ENCODE measurements around the gene TNFSF12.

Gene TNFSF12

GRCh38 chr17:7538891-7539545, 9.8 kb upstream of the TNFSF12 start:
- H3K27ac ChIP-seq: no peak overlapping the region
- no peak overlapping the region for H3K4me3 ChIP-seq

GRCh38 chr17:7541074-7541621, 7.7 kb upstream of the TNFSF12 start:
- no peak overlapping the region for H3K4me3 ChIP-seq
- H3K27ac ChIP-seq: no peak overlapping the region

GRCh38 chr17:7544911-7545310, 3.9 kb upstream of the TNFSF12 start:
- Histone ChIP-seq H3K4me3 (no peak overlapping the region), H3K27ac (no peak overlapping the region)

- Histone ChIP-seq H3K4me3 (peak overlapping the region; percentile 36 to 67 (median 54)), H3K27ac (peak overlapping the region; percentile 64 to 99 (median 92))
Observed at GRCh38 chr17:7549401-7550055, 670 bp downstream of the TNFSF12 start.

- peak overlapping the region in 13 of 21 experiments; percentile 18 to 99 (median 92) for H3K27ac ChIP-seq
- no peak overlapping the region for H3K4me3 ChIP-seq
Observed at GRCh38 chr17:7550344-7550743, 1.5 kb downstream of the TNFSF12 start.

- Histone ChIP-seq H3K27ac (peak overlapping the region in 9 of 21 experiments; percentile 2 to 93 (median 55)), H3K4me3 (no peak overlapping the region)
Observed at GRCh38 chr17:7551396-7551795, 2.5 kb downstream of the TNFSF12 start.

GRCh38 chr17:7552621-7553051, 3.8 kb downstream of the TNFSF12 start:
- H3K27ac ChIP-seq: peak overlapping the region in 14 of 21 experiments; percentile 34 to 80 (median 58)

GRCh38 chr17:7553356-7553755, 4.5 kb downstream of the TNFSF12 start:
- Histone ChIP-seq H3K27ac (peak overlapping the region in 17 of 21 experiments; percentile 10 to 87 (median 61)), H3K4me3 (no peak overlapping the region)

More at GRCh38 chr17:7552621-7553051, 3.8 kb downstream of the TNFSF12 start:
- no peak overlapping the region for H3K4me3 ChIP-seq

GRCh38 chr17:7555320-7555948, 6.6 kb downstream of the TNFSF12 start:
- H3K27ac ChIP-seq: peak overlapping the region in 1 of 21 experiments; percentile 18
- no peak overlapping the region for H3K4me3 ChIP-seq

- no peak overlapping the region for H3K4me3 ChIP-seq
- H3K27ac ChIP-seq: peak overlapping the region in 12 of 21 experiments; percentile 83 to 98 (median 94)
Observed at GRCh38 chr17:7556627-7557026, 7.8 kb downstream of the TNFSF12 start.

GRCh38 chr17:7557147-7557764, 8.4 kb downstream of the TNFSF12 start:
- no peak overlapping the region for H3K4me3 ChIP-seq
- peak overlapping the region in 19 of 21 experiments; percentile 69 to 98 (median 91) for H3K27ac ChIP-seq

GRCh38 chr17:7557775-7558543, 9.1 kb downstream of the TNFSF12 start:
- H3K27ac ChIP-seq: peak overlapping the region; percentile 57 to 98 (median 90)
- H3K4me3 ChIP-seq: peak overlapping the region in 6 of 7 experiments; percentile 2 to 74 (median 20)

- Histone ChIP-seq H3K27ac (peak within 1 kb of the TSS; percentile 57 to 98 (median 90)), H3K4me3 (peak within 1 kb of the TSS; percentile 5 to 74 (median 16))
Observed at GRCh38 chr17:7558544-7559319, 9.9 kb downstream of the TNFSF12 start, which contains the start of gene TNFSF13. TSS of gene TNFSF13 (plus strand) at chr17:7558750. CDS start at chr17:7559040, 290 bp downstream.

GRCh38 chr17:7559320-7560171, 10.7 kb downstream of the TNFSF12 start:
- peak overlapping the region in 6 of 7 experiments; percentile 7 to 95 (median 38) for H3K4me3 ChIP-seq
- peak overlapping the region; percentile 57 to 98 (median 90) for H3K27ac ChIP-seq

- peak overlapping the region in 6 of 7 experiments; percentile 7 to 95 (median 79) for H3K4me3 ChIP-seq
- peak overlapping the region in 20 of 21 experiments; percentile 69 to 98 (median 91) for H3K27ac ChIP-seq
Observed at GRCh38 chr17:7560172-7561027, 11.5 kb downstream of the TNFSF12 start.

- Histone ChIP-seq H3K4me3 (peak overlapping the region; percentile 59 to 98 (median 91)), H3K27ac (peak overlapping the region in 20 of 21 experiments; percentile 82 to 98 (median 92))
Observed at GRCh38 chr17:7561028-7561575, 12.2 kb downstream of the TNFSF12 start.

Measured in skin epidermis (tissue), 12 donors.